Right lobe of liver (tissue), 6 donors: Measurements from ENCODE around the gene TECTA. TPM values are rescaled to one million over a fixed set of nuclear protein-coding genes. Genes with fewer than 3 reads are reported as not detected.
"Not testable (repeated sequence)": the region's sequence is repeated elsewhere in the genome, so short reads cannot be mapped to it uniquely, and the experiment has no call there.

ENCODE experiments used
- ATAC-seq, 4 donors: fragments of 200-7000 bp; cut with Tn5 transposase; one replicate each; pipeline ENCODE4 v1.9.1; 2020; ENCODE audit warnings: mild to moderate bottlenecking in 4 of 4, moderate library complexity in 4 of 4
- DNase-seq, 3 donors: peaks; one replicate each; pipeline ENCODE4 v3.0.0-alpha.2; 2020
- H3K27ac ChIP-seq, 3 donors: fragments of 200-600 bp; one replicate each; pipeline ENCODE4 v1.8.0; 2022
- H3K27me3 ChIP-seq, 2 donors: fragments of 200-600 bp; one replicate each; pipeline ENCODE4 v1.8.0; 2022
- H3K36me3 ChIP-seq, 4 donors: fragments of 200-600 bp; sonication (generic) in 1 of 4; one replicate each; pipeline versions ENCODE4 v1.5.1 to v1.8.0; 2017 to 2022; ENCODE audit warnings: control low read depth in 1 of 4
- H3K4me1 ChIP-seq, 4 donors: fragments of 200-600 bp; sonication (generic) in 1 of 4; one replicate each; pipeline versions ENCODE4 v1.5.1 to v1.8.0; 2017 to 2022; ENCODE audit warnings: control low read depth in 1 of 4
- H3K4me3 ChIP-seq, 3 donors: fragments of 200-600 bp; one replicate each; pipeline ENCODE4 v1.8.0; 2022
- H3K9me3 ChIP-seq, 4 donors: fragments of 200-600 bp; sonication (generic) in 1 of 4; one replicate each; pipeline versions ENCODE4 v1.5.1 to v1.8.0; 2017 to 2022; ENCODE audit warnings: control low read depth in 1 of 4
- POLR2A ChIP-seq: fragments of 450-650 bp; IDR thresholded peaks from one replicate; pipeline ENCODE4 v1.6.1; 2017; ENCODE audit warnings: antibody characterized with exemption, mild to moderate bottlenecking
- WGBS: methylation state at CpG from one replicate; pipeline ENCODE4 v1.1.6; 2018; ENCODE audit warnings: low coverage, low lambda C conversion rate; ENCODE audit not compliant: insufficient coverage; ENCODE audit errors: missing lambda C conversion rate; 5-methylcytosine and 5-hydroxymethylcytosine counted together
- intact Hi-C, 2 donors: fragments of 100-400 bp; cut with DNase I; formaldehyde crosslinking; loops; one replicate each; pipeline versions ENCODE4 v1.11.2 to v1.14.1; 2022
- total RNA-seq, 6 experiments: library from RNA; depleted of rRNA in 2 of 6; stranded (reverse); fragments of >200 nt in 2 of 6; fragmentation: NEBNext Ultra II Directional in 3 of 6; extraction: Animal tissue kit (Norgen Biotek cat#: 25700) in 3 of 6; gene quantifications; one replicate each; pipeline versions ENCODE4 v1.1.0 to v1.2.4, GENCODE V29; 2016 to 2023
- TF ChIP-seq, protein P1 (sequence below), 4 donors: fragments of 200-600 bp in 3 of 4; fragments of 450-650 bp in 1 of 4; IDR thresholded peaks; one replicate each; pipeline versions ENCODE4 v1.5.1 to v1.8.0; 2016 to 2022; ENCODE audit warnings: antibody characterized with exemption in 4 of 4, mild to moderate bottlenecking in 2 of 4
- donor health status: DM: no; HTN: yes; CAD: no.
- donor health status: DM: no; HTN: no; CAD: no.
- donor health status: DM: no; HTN: no; CAD: no.
- donor health status: DM: no; HTN: yes; CAD: no.
- donor health status: DM: no; HTN: yes; CAD: no.

Gene TECTA
- total RNA-seq, 6 experiments from 2014 or later, result 0.24 to 1.2 (median 0.52) TPM

DNA sequence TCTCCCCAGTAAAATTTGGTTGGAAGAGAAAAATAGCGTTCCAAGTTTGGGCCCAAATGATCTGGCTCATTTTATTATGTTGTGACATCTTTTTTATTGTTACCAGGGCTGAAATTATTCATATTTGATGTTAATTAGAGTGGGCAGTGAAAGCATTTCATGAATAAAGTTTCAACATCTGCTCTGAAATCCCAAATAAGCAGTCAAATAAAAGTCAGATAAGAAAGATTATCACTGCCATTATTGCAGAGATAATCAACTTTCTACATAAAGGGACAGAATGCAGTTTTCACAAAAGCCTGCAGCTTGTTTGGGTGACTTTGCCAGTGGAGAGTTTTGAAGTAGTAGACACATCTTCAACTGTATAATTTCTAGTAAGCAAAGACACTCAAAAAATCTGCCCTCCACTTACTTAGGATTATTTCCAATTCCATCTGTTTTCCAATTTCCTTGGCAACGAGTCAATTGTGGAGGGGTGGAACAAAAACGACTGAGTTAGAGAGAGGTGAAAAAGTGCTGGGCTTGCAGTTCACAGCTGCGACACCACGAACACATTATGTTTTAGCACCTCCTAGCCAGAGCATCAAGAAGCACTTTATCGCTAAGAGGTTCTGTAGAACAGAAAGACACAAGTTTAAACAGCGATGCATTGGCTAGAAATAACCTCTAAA, 9.0 kb downstream of the TECTA start:
- Histone ChIP-seq H3K4me1 (no peaks in the 10 kb centered on the region), H3K36me3 (no peaks in the 10 kb centered on the region), H3K9me3 (no peaks in the 10 kb centered on the region), H3K4me3 (no peak overlapping the region), H3K27me3 (no peaks in the 10 kb centered on the region), H3K27ac (no peak overlapping the region)
- intact Hi-C loops, result no loop called here
- DNase-seq, result no peak
- no peak for TF ChIP-seq POLR2A
- WGBS, result 55% methylated on average over 7 of the region's 7 CpGs
- no peak for ATAC-seq

DNA sequence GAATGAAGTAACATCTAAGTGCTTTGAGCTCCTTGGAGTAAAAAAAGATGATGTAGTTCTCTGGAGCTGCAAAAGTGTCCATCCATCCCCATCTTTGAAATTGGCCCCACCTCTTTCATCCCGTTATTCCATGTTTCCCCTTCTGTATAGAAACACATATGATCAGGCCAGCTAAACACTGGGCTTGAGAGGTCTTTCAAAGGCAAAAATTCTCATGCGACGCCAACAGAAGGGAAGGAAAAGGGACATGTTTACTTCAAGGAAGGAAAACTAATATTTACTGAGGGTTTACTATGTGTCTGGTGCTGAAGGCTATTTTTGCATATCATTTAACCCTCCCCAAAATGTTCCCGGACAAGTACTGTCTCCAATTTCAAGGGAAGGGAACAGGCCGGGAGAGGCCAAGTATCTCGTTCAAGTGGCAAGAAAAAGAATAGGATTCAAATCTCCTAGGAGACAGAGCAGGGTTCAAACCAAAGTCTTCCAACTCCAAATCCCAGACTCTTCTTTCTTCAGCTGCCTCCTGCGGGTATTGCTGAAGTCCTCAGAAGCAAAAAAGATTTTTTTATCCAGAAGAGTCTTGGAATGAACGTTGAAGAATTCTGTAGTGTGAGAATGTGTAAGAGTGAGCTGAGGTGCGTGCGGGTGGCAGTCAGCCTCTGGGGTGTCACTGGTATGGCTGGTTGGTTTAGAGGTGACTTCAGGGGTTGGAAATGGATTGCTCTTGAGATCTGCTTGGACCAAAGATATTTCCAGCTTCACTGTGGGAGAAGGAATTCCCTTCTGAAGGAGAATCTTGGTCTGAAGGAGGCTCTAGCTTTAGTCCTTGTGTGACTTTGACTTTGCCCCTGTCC, 10.1 kb downstream of the TECTA start:
- no peaks in the 10 kb centered on the region for H3K27me3 ChIP-seq
- no peaks in the 10 kb centered on the region for H3K36me3 ChIP-seq
- WGBS, result 73% methylated on average over 10 of the region's 10 CpGs
- H3K9me3 ChIP-seq, result no peaks in the 10 kb centered on the region
- no peak for DNase-seq
- no peak overlapping the region for H3K4me3 ChIP-seq
- no peaks in the 10 kb centered on the region for H3K4me1 ChIP-seq
- TF ChIP-seq, protein P1, sequence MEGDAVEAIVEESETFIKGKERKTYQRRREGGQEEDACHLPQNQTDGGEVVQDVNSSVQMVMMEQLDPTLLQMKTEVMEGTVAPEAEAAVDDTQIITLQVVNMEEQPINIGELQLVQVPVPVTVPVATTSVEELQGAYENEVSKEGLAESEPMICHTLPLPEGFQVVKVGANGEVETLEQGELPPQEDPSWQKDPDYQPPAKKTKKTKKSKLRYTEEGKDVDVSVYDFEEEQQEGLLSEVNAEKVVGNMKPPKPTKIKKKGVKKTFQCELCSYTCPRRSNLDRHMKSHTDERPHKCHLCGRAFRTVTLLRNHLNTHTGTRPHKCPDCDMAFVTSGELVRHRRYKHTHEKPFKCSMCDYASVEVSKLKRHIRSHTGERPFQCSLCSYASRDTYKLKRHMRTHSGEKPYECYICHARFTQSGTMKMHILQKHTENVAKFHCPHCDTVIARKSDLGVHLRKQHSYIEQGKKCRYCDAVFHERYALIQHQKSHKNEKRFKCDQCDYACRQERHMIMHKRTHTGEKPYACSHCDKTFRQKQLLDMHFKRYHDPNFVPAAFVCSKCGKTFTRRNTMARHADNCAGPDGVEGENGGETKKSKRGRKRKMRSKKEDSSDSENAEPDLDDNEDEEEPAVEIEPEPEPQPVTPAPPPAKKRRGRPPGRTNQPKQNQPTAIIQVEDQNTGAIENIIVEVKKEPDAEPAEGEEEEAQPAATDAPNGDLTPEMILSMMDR (IDR thresholded peaks at IDR 0.05), result no peak
- no peak for TF ChIP-seq POLR2A
- no peak for ATAC-seq
- no peak overlapping the region for H3K27ac ChIP-seq
- intact Hi-C loops, result no loop called here

DNA sequence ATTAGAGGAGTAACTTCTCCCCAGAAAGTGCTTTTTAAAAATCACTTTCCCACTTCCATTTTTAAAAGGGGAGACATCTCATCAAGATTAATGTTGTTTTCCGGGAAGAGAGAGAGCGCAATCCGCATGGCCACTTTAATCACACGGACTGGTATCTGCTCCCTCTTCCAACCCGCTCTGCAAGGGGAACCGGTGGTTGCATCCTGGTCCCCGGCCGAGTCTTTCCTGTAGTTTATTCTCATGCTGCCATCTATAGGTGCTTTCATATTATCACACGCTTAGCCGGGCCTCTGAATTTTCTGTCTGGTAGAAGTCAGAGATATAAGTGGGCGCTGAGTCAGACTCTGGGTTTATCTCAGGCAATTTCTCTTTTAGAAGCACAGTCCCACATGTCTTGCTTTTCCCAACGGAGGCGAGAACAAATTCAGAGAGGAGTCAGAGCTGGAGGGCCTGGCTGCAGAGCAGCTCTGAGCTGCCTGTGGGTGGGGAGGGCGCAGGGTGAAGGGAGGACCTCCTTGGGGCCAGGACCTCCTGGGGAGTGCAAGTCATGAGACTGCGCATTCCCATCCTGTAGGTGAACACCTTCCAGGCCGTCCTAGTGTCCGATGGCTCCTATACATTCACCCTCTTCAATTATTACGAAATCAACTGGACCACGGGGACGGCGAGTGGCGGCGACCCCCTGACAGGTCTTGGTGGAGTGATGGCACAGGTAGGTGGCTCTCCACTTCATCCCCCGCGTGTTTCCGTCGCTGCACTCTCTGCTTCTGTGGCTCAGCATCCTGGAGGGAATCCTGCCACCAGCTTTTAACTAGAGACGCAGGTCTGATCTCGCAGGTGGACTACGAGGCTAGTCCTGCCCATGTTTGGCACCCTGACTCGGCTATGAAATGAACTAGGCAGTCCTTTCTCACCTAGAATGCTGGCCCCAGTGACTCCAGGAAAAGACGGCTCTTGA, 11.7 kb downstream of the TECTA start:
- WGBS, result 20% methylated on average over 21 of the region's 32 CpGs

DNA sequence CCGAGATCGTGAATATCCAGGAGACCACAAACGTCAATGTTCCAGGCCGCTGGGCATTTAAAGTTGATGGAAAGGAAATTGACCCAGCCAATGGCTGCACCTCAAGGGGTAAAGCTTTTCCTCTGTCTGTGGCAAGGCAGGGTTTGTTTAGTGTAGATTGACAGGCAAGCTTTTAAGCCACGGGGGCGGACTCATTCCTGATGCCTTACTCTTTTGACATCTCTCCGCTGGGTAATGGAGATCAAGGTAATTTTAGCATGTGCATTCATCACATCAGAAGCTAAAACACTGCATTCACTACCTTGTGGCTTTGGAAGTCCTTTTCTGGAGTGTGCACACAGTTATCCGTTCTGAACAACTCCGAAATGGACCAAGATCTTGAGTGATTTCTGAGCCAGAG, 12.6 kb downstream of the TECTA start:
- no peak for TF ChIP-seq POLR2A
- TF ChIP-seq, protein P1 (IDR thresholded peaks at IDR 0.05), result no peak

More for the DNA sequence above, 11.7 kb downstream of the TECTA start:
- no peak overlapping the region for H3K27ac ChIP-seq
- H3K36me3 ChIP-seq, result no peaks in the 10 kb centered on the region
- TF ChIP-seq, protein P1 (IDR thresholded peaks at IDR 0.05), result peak; percentile 67 to 80 (median 69)
- no peak for TF ChIP-seq POLR2A
- no peaks in the 10 kb centered on the region for H3K4me1 ChIP-seq
- ATAC-seq (peak; percentile 96 to 99 (median 97)), DNase-seq (peak; percentile 70 to 71 (median 70))
- intact Hi-C loops, result no loop called here
- H3K9me3 ChIP-seq, result no peaks in the 10 kb centered on the region
- no peak overlapping the region for H3K4me3 ChIP-seq
- H3K27me3 ChIP-seq, result no peaks in the 10 kb centered on the region

DNA sequence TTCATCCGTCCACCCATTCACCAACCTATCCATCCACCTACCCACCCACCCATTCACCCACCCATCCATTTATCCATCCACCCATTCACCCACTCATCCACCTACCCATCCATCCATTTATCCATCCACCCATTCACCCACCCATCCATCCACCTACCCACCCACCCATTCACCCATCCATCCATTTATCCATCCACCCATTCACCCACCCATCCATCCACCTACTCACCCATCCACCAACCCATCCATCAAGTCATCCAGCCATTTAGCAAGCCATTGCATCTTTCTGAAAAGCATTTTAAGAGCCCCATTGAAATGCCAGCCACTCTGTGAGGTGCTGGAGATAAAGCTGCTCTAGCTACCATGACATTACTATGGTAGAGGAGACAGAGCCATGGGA, 14.0 kb downstream of the TECTA start:
- WGBS, result 78% methylated on average over 1 of the region's 1 CpG
- H3K27ac ChIP-seq, H3K4me1 ChIP-seq, H3K9me3 ChIP-seq, H3K4me3 ChIP-seq, H3K36me3 ChIP-seq, ATAC-seq, intact Hi-C loops, H3K27me3 ChIP-seq, DNase-seq: not testable (repeated sequence)

More for the DNA sequence above, 12.6 kb downstream of the TECTA start:
- DNase-seq, result no peak
- H3K36me3 ChIP-seq, result no peaks in the 10 kb centered on the region
- no peaks in the 10 kb centered on the region for H3K4me1 ChIP-seq
- no peak overlapping the region for H3K27ac ChIP-seq
- 62% methylated on average over 4 of the region's 9 CpGs for WGBS
- intact Hi-C loops, result no loop called here
- no peaks in the 10 kb centered on the region for H3K27me3 ChIP-seq
- no peak overlapping the region for H3K4me3 ChIP-seq
- ATAC-seq, result no peak
- H3K9me3 ChIP-seq, result no peaks in the 10 kb centered on the region
